CD1c-positive myeloid dendritic cell (primary cell): ENCODE measurements around the gene TRIM50.
"Not testable (repeated sequence)": the region's sequence is repeated elsewhere in the genome, so short reads cannot be mapped to it uniquely, and the experiment has no call there.

ENCODE experiments used
- DNase-seq: peaks from one replicate; pipeline ENCODE4 v3.0.0-alpha.2; 2016; ENCODE audit errors: extremely low spot score

TRIM50 gene

GRCh38 chr7:73327922-73328321 is at the start of gene TRIM50, which contains the start of gene FKBP6:
Gene TRIM50, minus strand, starts transcription at chr7:73328082. Its CDS starts 3,295 bp downstream, at chr7:73324787.
Gene FKBP6, plus strand, starts transcription at chr7:73328161. Its CDS starts 268 bp downstream, at chr7:73328429.
- not testable (repeated sequence) for DNase-seq

- no peak for DNase-seq
Observed at GRCh38 chr7:73376671-73377412, 49.0 kb upstream of the TRIM50 start.

- not testable (repeated sequence) for DNase-seq
Observed at GRCh38 chr7:73376262-73376661, 48.4 kb upstream of the TRIM50 start.

GRCh38 chr7:73373741-73374140 is 45.9 kb upstream of the TRIM50 start:
- no peak for DNase-seq

GRCh38 chr7:73369622-73370021 is 41.7 kb upstream of the TRIM50 start:
- DNase-seq: no peak

DNA sequence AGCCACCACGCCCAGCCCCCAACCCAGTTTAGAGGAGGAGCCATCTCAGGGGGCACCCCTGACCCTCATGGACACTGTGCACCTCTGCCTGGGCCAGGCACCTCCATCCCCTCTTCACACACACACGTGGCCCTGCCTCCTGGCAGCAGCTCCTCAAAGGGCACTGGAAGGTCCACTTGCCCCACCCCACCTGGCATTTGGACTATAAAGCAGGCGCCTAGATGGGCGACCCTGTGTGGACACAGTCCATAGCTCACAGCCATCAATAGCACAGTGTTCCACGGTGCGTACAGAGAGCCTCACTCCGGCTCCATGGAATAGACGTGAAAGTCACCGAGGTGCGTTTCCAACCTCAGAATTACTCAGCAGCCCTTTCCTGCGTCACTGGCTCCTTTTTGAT is 41.1 kb upstream of the TRIM50 start:
- no peak for DNase-seq

- no peak for DNase-seq
Observed at GRCh38 chr7:73366990-73367389, 39.1 kb upstream of the TRIM50 start.

GRCh38 chr7:73366127-73366526 is 38.2 kb upstream of the TRIM50 start:
- DNase-seq: no peak

- DNase-seq: no peak
Observed at GRCh38 chr7:73364006-73364728, 36.3 kb upstream of the TRIM50 start.

- no peak for DNase-seq
Observed at GRCh38 chr7:73363225-73364005, 35.5 kb upstream of the TRIM50 start.

- DNase-seq: not testable (repeated sequence)
Observed at GRCh38 chr7:73360590-73360989, 32.7 kb upstream of the TRIM50 start.

- DNase-seq: no peak
Observed at GRCh38 chr7:73359746-73360375, 32.0 kb upstream of the TRIM50 start.

- DNase-seq: no peak
Observed at GRCh38 chr7:73359306-73359705, 31.4 kb upstream of the TRIM50 start.

DNA sequence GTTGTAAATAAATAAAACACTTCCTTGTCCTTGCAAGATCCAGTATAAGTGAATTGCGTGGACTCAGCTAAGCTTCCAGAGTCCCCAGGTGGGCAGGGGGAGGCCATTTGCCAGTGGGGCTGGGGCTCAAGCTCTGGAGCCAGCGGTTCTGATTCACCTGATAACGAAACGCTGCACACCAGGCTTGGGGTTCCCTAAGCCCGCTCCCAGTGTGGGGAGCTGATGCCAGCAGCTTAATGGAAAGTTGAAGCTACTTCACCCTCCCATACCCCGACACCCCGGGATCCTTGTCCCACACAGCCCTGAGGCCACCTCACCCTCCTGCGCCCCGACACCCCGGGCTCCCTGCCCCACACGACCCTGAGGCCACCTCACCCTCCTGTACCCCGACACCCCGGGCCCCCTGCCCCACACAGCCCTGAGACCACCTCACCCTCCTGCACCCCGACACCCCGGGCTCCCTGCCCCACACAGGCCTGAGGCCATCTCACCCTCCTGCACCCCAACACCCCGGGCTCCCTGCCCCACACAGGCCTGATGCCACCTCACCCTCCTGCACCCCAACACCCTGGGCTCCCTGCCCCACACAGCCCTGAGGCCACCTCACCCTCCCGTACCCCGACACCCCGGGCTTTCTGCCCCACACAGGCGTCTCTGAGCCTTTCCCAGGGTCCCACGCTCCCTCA is 30.9 kb upstream of the TRIM50 start:
- DNase-seq: no peak

DNA sequence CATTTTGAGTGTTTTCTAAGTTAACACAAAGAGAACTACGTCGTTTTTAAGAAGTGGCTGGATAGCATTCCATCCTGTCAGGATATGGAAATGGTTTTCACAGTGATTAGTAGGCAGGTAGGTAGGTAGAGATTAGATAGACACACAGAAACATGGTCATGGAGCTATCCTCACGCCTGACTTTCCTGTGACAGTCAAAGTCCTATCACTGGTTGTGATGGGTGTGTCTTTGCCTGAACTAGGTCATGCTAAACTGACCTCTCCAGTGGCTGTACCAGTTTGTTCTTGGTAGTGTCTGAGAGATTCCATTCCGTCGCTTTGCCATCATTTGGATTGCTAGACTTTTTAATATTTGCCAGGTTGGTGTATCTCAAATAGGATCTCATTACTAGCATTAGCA is 28.3 kb upstream of the TRIM50 start:
- DNase-seq: no peak

DNA sequence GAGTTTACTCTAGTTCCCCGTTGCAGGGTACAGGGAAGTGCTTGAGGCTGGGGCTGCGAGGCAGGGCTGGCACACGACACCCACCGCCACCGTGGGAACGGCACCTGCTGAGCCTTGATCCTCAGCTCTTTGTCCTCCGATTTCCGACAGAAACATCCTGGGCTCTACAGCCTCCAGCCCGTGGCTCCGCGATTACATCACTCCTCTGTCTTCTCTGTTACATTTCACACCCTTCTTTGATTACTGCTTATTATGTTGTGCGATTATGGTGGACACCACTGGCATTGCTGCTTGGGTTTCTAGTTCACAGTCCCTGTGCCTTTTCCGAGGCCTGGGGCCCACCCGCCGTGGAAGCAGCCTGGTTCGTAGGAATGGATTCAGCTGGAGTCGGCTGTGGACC is 26.9 kb upstream of the TRIM50 start:
- DNase-seq: no peak

GRCh38 chr7:73354196-73354595 is 26.3 kb upstream of the TRIM50 start:
- no peak for DNase-seq

DNA sequence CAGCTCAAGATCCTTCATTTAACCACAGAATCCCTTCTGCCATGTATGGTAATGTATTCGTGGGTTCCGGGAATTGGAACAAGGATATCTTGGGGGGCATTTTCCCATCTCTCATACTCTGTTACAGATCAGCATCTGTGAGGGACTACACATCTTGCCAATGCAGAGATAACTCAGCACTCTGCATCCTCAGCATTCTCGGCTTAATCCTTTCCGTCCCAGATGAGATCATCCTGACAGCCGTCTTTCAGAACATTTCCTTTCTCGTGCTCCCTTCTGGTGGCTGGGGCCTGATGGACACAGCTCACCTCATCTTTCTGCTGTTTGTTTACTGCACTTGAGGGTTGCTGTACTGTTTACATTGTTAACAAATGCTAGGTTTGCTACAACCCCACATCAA is 25.4 kb upstream of the TRIM50 start:
- no peak for DNase-seq

GRCh38 chr7:73352784-73353183 is 24.9 kb upstream of the TRIM50 start:
- DNase-seq: no peak

GRCh38 chr7:73351447-73352167 is 23.7 kb upstream of the TRIM50 start:
- no peak for DNase-seq
